Right renal cortex interstitium (tissue), 3 donors: ENCODE measurements around the gene POU1F1. TPM values are rescaled to one million over a fixed set of nuclear protein-coding genes. Genes with fewer than 3 reads are reported as not detected.
A peak's percentile ranks its signal among the peaks of the same experiment; 100 is the strongest.
"Not testable (repeated sequence)": the region's sequence is repeated elsewhere in the genome, so short reads cannot be mapped to it uniquely, and the experiment has no call there.

Experiments
- DNase-seq, 3 donors: peaks; one replicate each; pipeline ENCODE4 v3.0.0-alpha.2; 2013; ENCODE audit warnings: low read depth in 3 of 3, low spot score in 2 of 3
- polyA plus RNA-seq, 3 donors: library from polyadenylated mRNA; unstranded; fragments of 120-200 nt; gene quantifications; one replicate each; pipeline ENCODE4 v1.2.1, GENCODE V29; 2013; ENCODE audit not compliant: insufficient read length in 3 of 3

POU1F1 gene
- polyA plus RNA-seq, 3 donors = 0.14 TPM; not detected in 2

GRCh38 chr3:87260270-87260669, 16.1 kb downstream of the POU1F1 start:
- DNase-seq = peak in 2 of 3 donors; percentile 9 to 27

GRCh38 chr3:87250009-87250408, 26.4 kb downstream of the POU1F1 start:
- no peak for DNase-seq

- no peak for DNase-seq
These were observed 27.6 kb downstream of the POU1F1 start for GRCh38 chr3:87248831-87249230.

- DNase-seq = not testable (repeated sequence)
These were observed 28.2 kb downstream of the POU1F1 start for GRCh38 chr3:87248231-87248630.

- no peak for DNase-seq
These were observed 29.0 kb downstream of the POU1F1 start for GRCh38 chr3:87247430-87247773.

- no peak for DNase-seq
These were observed 29.5 kb downstream of the POU1F1 start for GRCh38 chr3:87246662-87247429.

- DNase-seq = no peak
These were observed 40.3 kb downstream of the POU1F1 start for GRCh38 chr3:87236093-87236492.

DNA sequence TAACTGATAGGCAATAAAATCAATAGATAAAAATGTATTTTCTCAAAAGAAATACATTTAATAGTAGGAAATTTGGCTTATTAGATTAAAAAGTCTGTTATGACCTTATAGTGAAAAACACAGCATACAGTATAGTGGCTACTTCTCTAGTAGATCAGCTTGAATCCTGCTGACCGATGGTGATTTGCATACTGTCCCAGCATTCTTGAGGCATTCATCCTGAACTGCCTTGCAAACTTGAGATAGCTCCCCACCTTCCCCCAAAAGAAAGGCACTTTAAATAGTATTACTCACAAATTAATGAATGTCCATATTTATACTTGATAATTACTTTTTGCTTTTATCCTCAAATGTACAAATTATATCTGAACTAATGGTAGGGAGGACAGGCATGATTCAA, 42.6 kb downstream of the POU1F1 start:
- no peak for DNase-seq

GRCh38 chr3:87229113-87229512, 47.3 kb downstream of the POU1F1 start:
- no peak for DNase-seq

- no peak for DNase-seq
These were observed 48.1 kb downstream of the POU1F1 start for GRCh38 chr3:87228316-87228715.

DNA sequence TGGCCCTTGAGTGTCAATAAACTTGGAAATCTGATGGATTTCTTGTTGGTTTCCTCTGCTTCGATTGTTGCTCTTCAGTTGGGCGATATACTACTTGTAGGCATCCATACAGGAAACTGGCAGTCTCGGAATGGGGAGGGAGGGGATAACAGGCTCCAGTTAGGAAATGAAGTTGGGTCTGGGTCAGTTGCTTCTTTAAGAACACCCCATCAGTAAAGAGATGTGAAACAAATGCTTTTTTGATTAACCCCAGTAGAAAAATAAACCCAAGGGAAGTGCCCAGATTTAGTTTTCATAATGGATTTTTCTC, 48.6 kb downstream of the POU1F1 start:
- peak in 1 of 3 donors; percentile 17 for DNase-seq

DNA sequence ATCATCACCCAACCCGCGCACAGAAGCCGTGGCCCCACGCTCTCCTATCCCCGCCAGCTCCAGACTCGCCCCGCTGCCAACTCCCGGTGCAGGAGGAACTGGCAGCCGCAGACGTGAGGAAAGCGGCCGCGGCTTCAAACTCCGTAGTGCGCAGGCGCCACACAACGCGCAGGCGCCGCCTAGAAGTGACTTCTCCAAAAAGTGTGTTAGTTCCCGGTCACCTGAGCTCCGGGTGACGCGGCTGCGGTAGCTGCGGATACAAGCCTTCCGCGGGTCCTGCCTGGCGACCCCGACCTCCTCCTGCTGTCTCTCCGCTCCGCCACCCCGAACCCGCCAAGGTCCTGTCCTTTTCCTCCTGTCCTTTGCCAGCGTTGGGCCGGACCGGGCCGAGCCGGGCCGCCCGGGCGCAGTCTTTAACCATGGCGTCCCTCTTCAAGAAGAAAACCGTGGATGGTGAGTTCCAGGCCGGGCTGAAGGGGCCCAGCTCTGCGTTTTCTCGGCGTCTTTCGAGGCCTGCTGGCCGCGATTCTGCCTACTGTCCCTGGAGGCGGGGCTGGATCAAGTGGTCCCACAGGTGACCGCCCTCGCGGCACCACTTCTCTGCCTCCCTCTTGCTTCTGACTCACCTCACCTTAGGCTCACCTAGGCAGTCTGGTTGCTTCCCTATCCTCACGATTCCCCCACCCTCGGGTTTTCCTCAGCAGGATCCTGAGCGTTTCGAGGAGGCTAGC, 49.1 kb downstream of the POU1F1 start, which contains the start of gene CHMP2B:
Gene CHMP2B, plus strand, starts transcription at position 206 of the 731 bp plus-strand sequence. Its CDS starts 214 bp downstream, at position 420.
- peak; percentile 81 to 90 (median 85) for DNase-seq

DNA sequence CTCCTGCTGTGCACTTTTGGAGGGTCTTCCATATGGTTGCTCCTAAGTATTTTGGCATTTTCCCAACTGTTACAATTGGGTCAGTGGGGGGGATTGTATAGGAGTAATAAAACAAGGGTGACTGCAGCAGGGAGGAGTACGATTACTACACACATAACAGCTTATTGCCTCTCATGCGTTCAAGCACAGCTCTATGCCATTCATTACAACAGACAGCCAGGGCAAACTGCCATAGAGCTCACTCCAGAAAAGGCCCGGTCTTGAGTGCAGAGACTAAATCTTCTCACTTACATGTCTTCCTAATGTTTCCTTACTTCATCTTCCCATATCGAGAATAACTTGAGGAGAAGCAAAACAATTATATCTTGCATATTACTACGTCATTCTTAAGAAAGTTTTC, 50.7 kb downstream of the POU1F1 start:
- no peak for DNase-seq

DNA sequence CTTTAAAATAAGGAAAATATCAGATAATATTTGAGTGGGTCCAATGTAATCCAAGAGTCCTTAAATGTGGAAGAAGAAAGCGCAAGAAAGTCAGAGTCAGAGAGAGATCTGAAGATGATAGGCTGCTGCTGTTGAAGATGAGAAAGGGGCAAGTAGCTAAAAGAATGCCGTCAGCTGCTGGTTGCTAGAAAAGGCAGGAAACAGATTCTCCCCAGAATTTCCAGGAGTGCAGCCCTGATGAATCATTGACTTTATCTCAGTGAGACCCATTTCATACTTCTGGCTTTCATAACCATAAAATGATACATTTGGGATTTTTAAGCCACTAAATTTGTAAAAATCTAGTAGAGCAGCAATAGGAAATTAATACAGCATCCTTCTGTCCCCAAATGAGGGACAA, 56.8 kb downstream of the POU1F1 start:
- no peak for DNase-seq

- no peak for DNase-seq
These were observed 57.8 kb downstream of the POU1F1 start for GRCh38 chr3:87218560-87218959.

Other genes with a start within 250 kb of the POU1F1 start
- gene CHMP2B, start 49.3 kb downstream of the POU1F1 start, polyA plus RNA-seq = 10 to 100 TPM; 55.4 to 60.5 (median 55.5) TPM